ENCODE results near the gene KLHDC3.

DNA sequence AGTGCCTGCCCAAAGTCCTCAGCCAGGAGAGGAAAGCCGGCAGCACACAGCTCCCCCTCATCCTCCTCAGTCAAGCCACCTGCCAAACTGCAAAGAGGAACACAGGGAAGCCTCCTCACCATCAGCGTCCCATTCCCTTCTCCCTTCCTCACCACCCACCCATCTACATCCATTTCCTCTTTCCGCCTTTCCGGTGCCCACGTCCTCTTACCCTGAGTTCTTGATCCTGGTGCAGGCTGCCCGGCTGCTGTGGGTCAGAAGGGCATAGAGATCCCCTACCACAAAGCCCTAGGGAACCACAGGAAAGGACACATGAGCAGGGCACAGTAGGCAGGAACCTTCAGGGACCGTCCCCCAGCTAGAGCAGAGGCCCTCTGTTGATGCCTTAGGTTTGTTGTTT is 47.5 kb upstream of the KLHDC3 start:
- TF ChIP-seq ZKSCAN5 (CRISPR knock-in tag; IDR thresholded peaks at IDR 0.05): no peak
- TF ChIP-seq EZH2 (conservative IDR thresholded peaks at IDR 0.05; ENCODE audit: low read depth, low read length): no peak
- TF ChIP-seq POLR2AphosphoS5 (IDR thresholded peaks at IDR 0.05; ENCODE audit: low read depth, low read length): no peak
- no peak for TF ChIP-seq SMC3 (IDR thresholded peaks at IDR 0.05; ENCODE audit: low read length)
- TF ChIP-seq, protein P1, sequence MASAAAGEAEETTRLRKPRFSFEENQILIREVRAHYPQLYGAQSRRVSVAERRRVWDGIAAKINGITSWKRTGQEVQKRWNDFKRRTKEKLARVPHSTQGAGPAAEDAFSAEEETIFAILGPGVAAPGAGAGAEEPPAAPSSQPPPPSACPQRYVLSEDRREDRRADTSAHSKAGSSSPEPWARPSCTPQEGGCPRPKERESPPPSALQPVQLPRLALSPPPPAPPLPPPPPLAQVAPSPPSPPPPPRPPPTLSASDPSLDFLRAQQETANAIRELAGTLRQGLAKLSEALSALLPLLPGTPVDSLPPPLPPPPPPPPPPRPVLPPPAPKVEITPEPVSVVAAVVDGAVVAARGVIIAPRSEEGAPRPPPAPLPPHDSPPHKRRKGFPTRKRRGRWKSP (CRISPR knock-in tag; IDR thresholded peaks at IDR 0.05): no peak
- no peak for TF ChIP-seq NCOA1 (CRISPR knock-in tag; IDR thresholded peaks at IDR 0.05)
- TF ChIP-seq JUNB (CRISPR knock-in tag; IDR thresholded peaks at IDR 0.05; ENCODE audit: borderline replicate concordance): no peak
- TF ChIP-seq, protein P2, sequence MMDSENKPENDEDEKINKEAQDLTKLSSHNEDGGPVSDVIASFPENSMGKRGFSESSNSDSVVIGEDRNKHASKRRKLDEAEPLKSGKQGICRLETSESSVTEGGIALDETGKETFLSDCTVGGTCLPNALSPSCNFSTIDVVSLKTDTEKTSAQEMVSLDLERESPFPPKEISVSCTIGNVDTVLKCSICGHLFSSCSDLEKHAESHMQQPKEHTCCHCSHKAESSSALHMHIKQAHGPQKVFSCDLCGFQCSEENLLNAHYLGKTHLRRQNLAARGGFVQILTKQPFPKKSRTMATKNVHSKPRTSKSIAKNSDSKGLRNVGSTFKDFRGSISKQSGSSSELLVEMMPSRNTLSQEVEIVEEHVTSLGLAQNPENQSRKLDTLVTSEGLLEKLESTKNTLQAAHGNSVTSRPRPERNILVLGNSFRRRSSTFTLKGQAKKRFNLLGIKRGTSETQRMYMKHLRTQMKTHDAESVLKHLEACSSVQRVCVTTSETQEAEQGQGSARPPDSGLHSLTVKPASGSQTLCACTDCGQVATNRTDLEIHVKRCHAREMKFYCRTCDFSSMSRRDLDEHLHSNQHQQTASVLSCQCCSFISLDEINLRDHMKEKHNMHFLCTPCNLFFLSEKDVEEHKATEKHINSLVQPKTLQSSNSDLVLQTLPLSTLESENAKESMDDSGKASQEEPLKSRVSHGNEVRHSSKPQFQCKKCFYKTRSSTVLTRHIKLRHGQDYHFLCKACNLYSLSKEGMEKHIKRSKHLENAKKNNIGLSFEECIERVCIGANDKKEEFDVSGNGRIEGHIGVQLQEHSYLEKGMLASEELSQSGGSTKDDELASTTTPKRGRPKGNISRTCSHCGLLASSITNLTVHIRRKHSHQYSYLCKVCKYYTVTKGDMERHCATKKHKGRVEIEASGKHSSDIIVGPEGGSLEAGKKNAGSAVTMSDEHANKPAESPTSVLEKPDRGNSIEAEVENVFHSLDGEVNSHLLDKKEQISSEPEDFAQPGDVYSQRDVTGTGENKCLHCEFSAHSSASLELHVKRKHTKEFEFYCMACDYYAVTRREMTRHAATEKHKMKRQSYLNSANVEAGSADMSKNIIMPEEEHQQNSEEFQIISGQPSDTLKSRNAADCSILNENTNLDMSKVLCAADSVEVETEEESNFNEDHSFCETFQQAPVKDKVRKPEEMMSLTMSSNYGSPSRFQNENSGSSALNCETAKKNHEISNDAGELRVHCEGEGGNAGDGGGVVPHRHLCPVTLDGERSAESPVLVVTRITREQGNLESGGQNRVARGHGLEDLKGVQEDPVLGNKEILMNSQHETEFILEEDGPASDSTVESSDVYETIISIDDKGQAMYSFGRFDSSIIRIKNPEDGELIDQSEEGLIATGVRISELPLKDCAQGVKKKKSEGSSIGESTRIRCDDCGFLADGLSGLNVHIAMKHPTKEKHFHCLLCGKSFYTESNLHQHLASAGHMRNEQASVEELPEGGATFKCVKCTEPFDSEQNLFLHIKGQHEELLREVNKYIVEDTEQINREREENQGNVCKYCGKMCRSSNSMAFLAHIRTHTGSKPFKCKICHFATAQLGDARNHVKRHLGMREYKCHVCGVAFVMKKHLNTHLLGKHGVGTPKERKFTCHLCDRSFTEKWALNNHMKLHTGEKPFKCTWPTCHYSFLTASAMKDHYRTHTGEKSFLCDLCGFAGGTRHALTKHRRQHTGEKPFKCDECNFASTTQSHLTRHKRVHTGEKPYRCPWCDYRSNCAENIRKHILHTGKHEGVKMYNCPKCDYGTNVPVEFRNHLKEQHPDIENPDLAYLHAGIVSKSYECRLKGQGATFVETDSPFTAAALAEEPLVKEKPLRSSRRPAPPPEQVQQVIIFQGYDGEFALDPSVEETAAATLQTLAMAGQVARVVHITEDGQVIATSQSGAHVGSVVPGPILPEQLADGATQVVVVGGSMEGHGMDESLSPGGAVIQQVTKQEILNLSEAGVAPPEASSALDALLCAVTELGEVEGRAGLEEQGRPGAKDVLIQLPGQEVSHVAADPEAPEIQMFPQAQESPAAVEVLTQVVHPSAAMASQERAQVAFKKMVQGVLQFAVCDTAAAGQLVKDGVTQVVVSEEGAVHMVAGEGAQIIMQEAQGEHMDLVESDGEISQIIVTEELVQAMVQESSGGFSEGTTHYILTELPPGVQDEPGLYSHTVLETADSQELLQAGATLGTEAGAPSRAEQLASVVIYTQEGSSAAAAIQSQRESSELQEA (CRISPR knock-in tag; IDR thresholded peaks at IDR 0.05; ENCODE audit: not compliant biosample characterization): no peak
- no peak for TF ChIP-seq GTF2F1 (IDR thresholded peaks at IDR 0.05; ENCODE audit: low read length)
- TF ChIP-seq, protein P3, sequence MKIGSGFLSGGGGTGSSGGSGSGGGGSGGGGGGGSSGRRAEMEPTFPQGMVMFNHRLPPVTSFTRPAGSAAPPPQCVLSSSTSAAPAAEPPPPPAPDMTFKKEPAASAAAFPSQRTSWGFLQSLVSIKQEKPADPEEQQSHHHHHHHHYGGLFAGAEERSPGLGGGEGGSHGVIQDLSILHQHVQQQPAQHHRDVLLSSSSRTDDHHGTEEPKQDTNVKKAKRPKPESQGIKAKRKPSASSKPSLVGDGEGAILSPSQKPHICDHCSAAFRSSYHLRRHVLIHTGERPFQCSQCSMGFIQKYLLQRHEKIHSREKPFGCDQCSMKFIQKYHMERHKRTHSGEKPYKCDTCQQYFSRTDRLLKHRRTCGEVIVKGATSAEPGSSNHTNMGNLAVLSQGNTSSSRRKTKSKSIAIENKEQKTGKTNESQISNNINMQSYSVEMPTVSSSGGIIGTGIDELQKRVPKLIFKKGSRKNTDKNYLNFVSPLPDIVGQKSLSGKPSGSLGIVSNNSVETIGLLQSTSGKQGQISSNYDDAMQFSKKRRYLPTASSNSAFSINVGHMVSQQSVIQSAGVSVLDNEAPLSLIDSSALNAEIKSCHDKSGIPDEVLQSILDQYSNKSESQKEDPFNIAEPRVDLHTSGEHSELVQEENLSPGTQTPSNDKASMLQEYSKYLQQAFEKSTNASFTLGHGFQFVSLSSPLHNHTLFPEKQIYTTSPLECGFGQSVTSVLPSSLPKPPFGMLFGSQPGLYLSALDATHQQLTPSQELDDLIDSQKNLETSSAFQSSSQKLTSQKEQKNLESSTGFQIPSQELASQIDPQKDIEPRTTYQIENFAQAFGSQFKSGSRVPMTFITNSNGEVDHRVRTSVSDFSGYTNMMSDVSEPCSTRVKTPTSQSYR (CRISPR knock-in tag; IDR thresholded peaks at IDR 0.05; ENCODE audit: borderline replicate concordance): no peak
- TF ChIP-seq, protein P4, sequence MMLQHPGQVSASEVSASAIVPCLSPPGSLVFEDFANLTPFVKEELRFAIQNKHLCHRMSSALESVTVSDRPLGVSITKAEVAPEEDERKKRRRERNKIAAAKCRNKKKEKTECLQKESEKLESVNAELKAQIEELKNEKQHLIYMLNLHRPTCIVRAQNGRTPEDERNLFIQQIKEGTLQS (CRISPR knock-in tag; IDR thresholded peaks at IDR 0.05): no peak
